Trophoblast cell (in vitro differentiated cells and primary cell): ENCODE measurements around the gene PHKB.
A peak's percentile ranks its signal among the peaks of the same experiment; 100 is the strongest.

Experiments
- DNase-seq, 2 donors: peaks; one replicate each; pipeline ENCODE4 v3.0.0-alpha.2; 2016
- H2AFZ ChIP-seq: 2 replicates; pipeline ENCODE4 v1.6.1; 2013; ENCODE audit warnings: low read length, moderate library complexity, mild to moderate bottlenecking; ENCODE audit not compliant: insufficient read depth, poor library complexity
- H2AK5ac ChIP-seq: 2 replicates; pipeline ENCODE4 v1.6.1; 2013; ENCODE audit warnings: mild to moderate bottlenecking, low read length
- H2BK120ac ChIP-seq: 2 replicates; pipeline ENCODE4 v1.6.1; 2013; ENCODE audit warnings: low read length, mild to moderate bottlenecking, moderate library complexity; ENCODE audit not compliant: insufficient read depth, poor library complexity
- H2BK12ac ChIP-seq: 2 replicates; pipeline ENCODE4 v1.6.1; 2013; ENCODE audit warnings: mild to moderate bottlenecking, low read length, moderate library complexity
- H2BK5ac ChIP-seq: 2 replicates; pipeline ENCODE4 v1.6.1; 2013; ENCODE audit warnings: low read length, low read depth, moderate library complexity, mild to moderate bottlenecking; ENCODE audit not compliant: poor library complexity
- H3K14ac ChIP-seq: 2 replicates; pipeline ENCODE4 v1.6.1; 2013; ENCODE audit warnings: mild to moderate bottlenecking, low read length
- H3K18ac ChIP-seq: 2 replicates; pipeline ENCODE4 v1.6.1; 2013; ENCODE audit warnings: mild to moderate bottlenecking, low read length
- H3K23ac ChIP-seq: 2 replicates; pipeline ENCODE4 v1.6.1; 2013; ENCODE audit warnings: low read length
- H3K27ac ChIP-seq: 2 replicates; pipeline ENCODE4 v1.5.1; 2013; ENCODE audit warnings: low read depth, mild to moderate bottlenecking, inconsistent platforms, low read length, moderate library complexity
- H3K27me3 ChIP-seq: 2 replicates; pipeline ENCODE4 v1.6.1; 2013; ENCODE audit warnings: inconsistent platforms, mild to moderate bottlenecking, low read length, moderate library complexity; ENCODE audit not compliant: insufficient read depth
- H3K36me3 ChIP-seq, 2 experiments: 1 replicate in 1 of 2; 2 replicates in 1 of 2; pipeline ENCODE4 v1.6.1; 2013; ENCODE audit warnings: low read length in 2 of 2, mild to moderate bottlenecking in 2 of 2, moderate library complexity in 1 of 2; ENCODE audit not compliant: insufficient read depth in 2 of 2, control insufficient read depth in 1 of 2
- H3K4ac ChIP-seq: 2 replicates; pipeline ENCODE4 v1.6.1; 2013; ENCODE audit warnings: low read depth, mild to moderate bottlenecking, low read length, moderate library complexity
- H3K4me1 ChIP-seq, 2 experiments: 1 replicate in 1 of 2; 2 replicates in 1 of 2; pipeline ENCODE4 v1.6.1; 2013; ENCODE audit warnings: low read length in 2 of 2, mild to moderate bottlenecking in 2 of 2, moderate library complexity in 1 of 2; ENCODE audit not compliant: insufficient read depth in 2 of 2, control insufficient read depth in 1 of 2
- H3K4me2 ChIP-seq: 2 replicates; pipeline ENCODE4 v1.6.1; 2013; ENCODE audit warnings: inconsistent platforms, mild to moderate bottlenecking, low read length, moderate library complexity
- H3K4me3 ChIP-seq: 2 replicates; pipeline ENCODE4 v1.5.1; 2013; ENCODE audit warnings: mild to moderate bottlenecking, low read depth, low read length, inconsistent platforms
- H3K79me1 ChIP-seq: one replicate; pipeline ENCODE4 v1.6.1; 2013; ENCODE audit warnings: low read length
- H3K79me2 ChIP-seq: 2 replicates; pipeline ENCODE4 v1.6.1; 2013; ENCODE audit warnings: low read length, mild to moderate bottlenecking; ENCODE audit not compliant: control insufficient read depth, insufficient read depth, poor library complexity
- H3K9ac ChIP-seq: 2 replicates; pipeline ENCODE4 v1.6.1; 2013; ENCODE audit warnings: mild to moderate bottlenecking, low read length
- H3K9me3 ChIP-seq: 2 replicates; pipeline ENCODE4 v1.6.1; 2013; ENCODE audit warnings: low read depth, mild to moderate bottlenecking, control low read depth, inconsistent platforms, low read length; ENCODE audit not compliant: insufficient read depth
- H4K12ac ChIP-seq: 2 replicates; pipeline ENCODE4 v1.6.1; 2013; ENCODE audit warnings: low read depth, mild to moderate bottlenecking, low read length, moderate library complexity
- H4K8ac ChIP-seq: 2 replicates; pipeline ENCODE4 v1.6.1; 2013; ENCODE audit warnings: low read depth, mild to moderate bottlenecking, low read length, moderate library complexity
- H4K91ac ChIP-seq: one replicate; pipeline ENCODE4 v1.6.1; 2013; ENCODE audit warnings: low read depth, mild to moderate bottlenecking, low read length, moderate library complexity
- WGBS: extraction: QIAGEN DNeasy Blood & Tissue Kit; methylation state at CpG from one replicate; pipeline ENCODE4 v1.1.7; 2013; ENCODE audit warnings: missing lambda C conversion rate; ENCODE audit not compliant: insufficient read length, insufficient coverage; ENCODE audit errors: extremely low coverage; 5-methylcytosine and 5-hydroxymethylcytosine counted together

The PHKB gene

DNA sequence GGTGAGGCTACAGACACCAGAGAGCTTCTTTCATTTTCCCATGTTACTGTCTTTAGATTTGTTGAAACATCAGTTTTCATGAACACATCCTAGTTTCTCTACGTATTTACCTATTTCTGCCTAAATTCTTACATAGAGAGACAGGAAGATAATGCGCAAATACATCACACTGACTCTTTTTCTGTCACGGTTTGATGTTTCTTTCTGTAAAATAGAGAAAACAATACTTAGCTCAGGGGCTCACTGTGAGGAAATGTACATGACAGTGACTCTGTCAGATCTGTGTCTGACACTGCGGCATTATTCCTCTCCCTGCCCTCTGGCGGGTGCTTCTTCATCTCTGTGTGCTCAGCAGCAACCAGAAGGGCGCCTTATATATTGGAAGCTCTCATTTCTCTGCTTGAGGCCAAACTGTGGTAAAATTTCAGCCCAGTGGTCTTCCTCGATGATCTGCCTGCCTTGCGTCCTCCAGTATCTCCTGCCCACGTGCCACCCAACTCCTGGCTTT lies 264.1 kb downstream of the PHKB start:
- Histone ChIP-seq H3K4me3 (no peak overlapping the region), H3K23ac (no peak overlapping the region), H3K27ac (no peak overlapping the region), H3K79me2 (no peaks in the 10 kb centered on the region), H4K8ac (no peak overlapping the region), H3K18ac (no peak overlapping the region), H2AFZ (no peak overlapping the region), H3K36me3 (no peaks in the 10 kb centered on the region), H2AK5ac (no peak overlapping the region), H3K14ac (no peak overlapping the region), H4K12ac (no peak overlapping the region), H2BK5ac (no peak overlapping the region), H2BK12ac (no peak overlapping the region), H4K91ac (no peak overlapping the region), H3K27me3 (no peaks in the 10 kb centered on the region), H3K4ac (no peak overlapping the region), H2BK120ac (no peak overlapping the region), H3K79me1 (no peaks in the 10 kb centered on the region), H3K4me1 (no peaks in the 10 kb centered on the region), H3K9me3 (no peaks in the 10 kb centered on the region), H3K9ac (no peak overlapping the region), H3K4me2 (no peak overlapping the region)
- no peak for DNase-seq
- no CpG with 5 or more reads among the region's 9 CpGs for WGBS

- Histone ChIP-seq H3K79me1 (no peaks in the 10 kb centered on the region), H2BK120ac (no peak overlapping the region), H3K4me2 (no peak overlapping the region), H3K36me3 (no peaks in the 10 kb centered on the region), H3K9ac (no peak overlapping the region), H2BK5ac (no peak overlapping the region), H3K79me2 (no peaks in the 10 kb centered on the region), H2BK12ac (no peak overlapping the region), H3K18ac (no peak overlapping the region), H3K9me3 (no peaks in the 10 kb centered on the region), H3K27me3 (no peaks in the 10 kb centered on the region), H3K4me3 (no peak overlapping the region), H2AFZ (no peak overlapping the region), H3K27ac (no peak overlapping the region), H2AK5ac (no peak overlapping the region), H3K4ac (no peak overlapping the region), H3K14ac (no peak overlapping the region), H3K23ac (no peak overlapping the region), H4K91ac (no peak overlapping the region), H4K8ac (no peak overlapping the region), H3K4me1 (no peaks in the 10 kb centered on the region), H4K12ac (no peak overlapping the region)
- DNase-seq, result peak; percentile 73 to 86
- WGBS, result no CpG with 5 or more reads among the region's 8 CpGs
These were observed 265.0 kb downstream of the PHKB start for GRCh38 chr16:47726031-47726675.

DNA sequence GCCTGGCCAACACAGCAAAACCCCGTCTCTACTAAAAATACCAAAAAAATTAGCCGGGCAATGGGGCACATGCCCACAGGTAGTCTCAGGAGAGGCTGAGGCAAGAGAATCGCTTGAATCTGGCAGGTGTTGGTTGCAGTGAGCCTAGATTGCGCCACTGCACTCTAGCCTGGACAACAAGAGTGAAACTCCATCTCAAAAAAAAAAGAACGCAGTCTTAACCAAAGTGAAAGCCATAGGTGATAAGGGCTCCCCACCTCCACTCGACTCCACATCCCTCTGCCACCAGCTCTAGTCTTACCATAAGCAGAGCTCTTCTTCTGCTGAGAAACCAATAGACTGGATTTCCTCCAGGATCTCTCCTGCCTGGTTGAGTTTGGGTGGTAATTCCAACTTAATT lies 266.0 kb downstream of the PHKB start:
- H3K27me3 ChIP-seq, result no peaks in the 10 kb centered on the region
- no peaks in the 10 kb centered on the region for H3K79me2 ChIP-seq
- no peaks in the 10 kb centered on the region for H3K36me3 ChIP-seq
- H2BK12ac ChIP-seq, result no peak overlapping the region
- no peak overlapping the region for H2BK5ac ChIP-seq
- no CpG with 5 or more reads among the region's 6 CpGs for WGBS
- H2AK5ac ChIP-seq, result no peak overlapping the region
- no peak overlapping the region for H4K12ac ChIP-seq
- H4K91ac ChIP-seq, result no peak overlapping the region
- H3K9ac ChIP-seq, result no peak overlapping the region
- H3K9me3 ChIP-seq, result no peaks in the 10 kb centered on the region
- no peak overlapping the region for H2AFZ ChIP-seq
- H3K18ac ChIP-seq, result no peak overlapping the region
- no peak overlapping the region for H3K23ac ChIP-seq
- H3K27ac ChIP-seq, result no peak overlapping the region
- no peak overlapping the region for H3K4ac ChIP-seq
- H3K14ac ChIP-seq, result no peak overlapping the region
- H3K4me1 ChIP-seq, result no peaks in the 10 kb centered on the region
- H4K8ac ChIP-seq, result no peak overlapping the region
- H3K4me2 ChIP-seq, result no peak overlapping the region
- no peak for DNase-seq
- no peak overlapping the region for H2BK120ac ChIP-seq
- H3K79me1 ChIP-seq, result no peaks in the 10 kb centered on the region
- no peak overlapping the region for H3K4me3 ChIP-seq

DNA sequence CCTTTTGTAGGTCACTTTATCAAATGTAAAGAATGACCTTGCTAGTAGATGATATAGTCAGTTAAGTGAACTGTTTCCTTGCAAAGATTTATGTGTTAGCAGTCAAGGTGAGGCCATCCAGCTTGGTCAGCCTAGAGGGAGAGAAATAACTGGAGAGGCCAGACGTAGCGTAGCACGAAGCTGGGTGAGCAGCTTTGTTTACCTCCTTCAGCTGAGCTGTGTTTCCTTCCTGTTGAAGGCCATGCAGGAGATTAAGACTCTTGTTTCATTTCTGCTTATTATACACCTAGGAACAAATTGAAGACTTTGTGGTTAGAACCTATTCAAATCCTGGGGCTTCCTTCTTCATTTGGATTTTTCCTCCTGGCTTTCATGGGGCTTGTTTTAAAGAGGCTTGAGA lies 267.1 kb downstream of the PHKB start:
- H4K91ac ChIP-seq, result no peak overlapping the region
- no peak overlapping the region for H4K8ac ChIP-seq
- no peak overlapping the region for H3K27ac ChIP-seq
- H3K14ac ChIP-seq, result no peak overlapping the region
- H3K36me3 ChIP-seq, result no peaks in the 10 kb centered on the region
- no peak for DNase-seq
- no peak overlapping the region for H3K9ac ChIP-seq
- no peak overlapping the region for H3K4ac ChIP-seq
- H2BK5ac ChIP-seq, result no peak overlapping the region
- no peak overlapping the region for H3K23ac ChIP-seq
- H3K4me2 ChIP-seq, result no peak overlapping the region
- H2AK5ac ChIP-seq, result no peak overlapping the region
- no peak overlapping the region for H2BK120ac ChIP-seq
- H2BK12ac ChIP-seq, result no peak overlapping the region
- H3K4me3 ChIP-seq, result no peak overlapping the region
- H3K9me3 ChIP-seq, result no peaks in the 10 kb centered on the region
- H3K18ac ChIP-seq, result no peak overlapping the region
- H3K27me3 ChIP-seq, result no peaks in the 10 kb centered on the region
- no peaks in the 10 kb centered on the region for H3K4me1 ChIP-seq
- H2AFZ ChIP-seq, result no peak overlapping the region
- no peak overlapping the region for H4K12ac ChIP-seq
- no CpG with 5 or more reads among the region's 3 CpGs for WGBS
- no peaks in the 10 kb centered on the region for H3K79me2 ChIP-seq
- no peaks in the 10 kb centered on the region for H3K79me1 ChIP-seq
